Thoracic aorta (tissue), 2 donors: ENCODE results near the gene ZNF133. TPM values are rescaled to one million over a fixed set of nuclear protein-coding genes. Genes with fewer than 3 reads are reported as not detected.

Experiments
- ATAC-seq: fragments of 150-250 bp; one replicate; pipeline ENCODE4 v1.8.0; 2017; ENCODE audit warnings: low read depth; ENCODE audit not compliant: insufficient number of reproducible peaks, low FRiP score
- DNase-seq: peaks from one replicate; pipeline ENCODE4 v3.0.0-alpha.2; 2020; ENCODE audit warnings: low spot score
- H3K27ac ChIP-seq, 2 donors: fragments of 200-600 bp; sonication (generic); 1 replicate in 1 of 2; 2 replicates in 1 of 2; pipeline ENCODE4 v1.5.1; 2016; ENCODE audit warnings: mild to moderate bottlenecking in 2 of 2, moderate library complexity in 2 of 2
- H3K27me3 ChIP-seq: fragments of 200-600 bp; sonication (generic); replicated peaks from 2 replicates; pipeline ENCODE4 v1.6.0; 2016; ENCODE audit warnings: mild to moderate bottlenecking; ENCODE audit not compliant: insufficient read depth
- H3K36me3 ChIP-seq: fragments of 200-600 bp; sonication (generic); one replicate; pipeline ENCODE4 v1.5.1; 2016
- H3K4me1 ChIP-seq, 2 donors: fragments of 200-600 bp; sonication (generic); 1 replicate in 1 of 2; 2 replicates in 1 of 2; pipeline versions ENCODE4 v1.5.1 to v1.6.0; 2016; ENCODE audit warnings: low read depth in 2 of 2, mild to moderate bottlenecking in 1 of 2; ENCODE audit not compliant: control insufficient read depth in 1 of 2
- H3K4me3 ChIP-seq: fragments of 200-600 bp; sonication (generic); 2 replicates; pipeline ENCODE4 v1.5.1; 2016; ENCODE audit warnings: mild to moderate bottlenecking
- H3K9me3 ChIP-seq: fragments of 200-600 bp; sonication (generic); 2 replicates; pipeline ENCODE4 v1.5.1; 2016
- total RNA-seq, 2 donors: library from RNA; depleted of rRNA; stranded (reverse); fragments of >200 nt; gene quantifications; one replicate each; pipeline versions ENCODE4 v1.1.0 to v1.2.3, GENCODE V29; 2016
- TF ChIP-seq, protein P1 (sequence below): fragments of 200-600 bp; sonication (generic); IDR thresholded peaks from one replicate; pipeline ENCODE4 v1.5.1; 2019; ENCODE audit warnings: antibody characterized with exemption

Gene ZNF133
- total RNA-seq, 2 donors from 2014 or later, result 9.1 to 13.7 TPM

GRCh38 chr20:18259730-18260129 is 28.6 kb upstream of the ZNF133 start:
- Histone ChIP-seq H3K27me3 (no peaks in the 10 kb centered on the region), H3K4me1 (no peaks in the 10 kb centered on the region), H3K4me3 (no peak overlapping the region), H3K9me3 (no peaks in the 10 kb centered on the region), H3K27ac (no peak overlapping the region), H3K36me3 (no peaks in the 10 kb centered on the region)
- no peak for DNase-seq
- ATAC-seq, result no peak
- TF ChIP-seq, protein P1, sequence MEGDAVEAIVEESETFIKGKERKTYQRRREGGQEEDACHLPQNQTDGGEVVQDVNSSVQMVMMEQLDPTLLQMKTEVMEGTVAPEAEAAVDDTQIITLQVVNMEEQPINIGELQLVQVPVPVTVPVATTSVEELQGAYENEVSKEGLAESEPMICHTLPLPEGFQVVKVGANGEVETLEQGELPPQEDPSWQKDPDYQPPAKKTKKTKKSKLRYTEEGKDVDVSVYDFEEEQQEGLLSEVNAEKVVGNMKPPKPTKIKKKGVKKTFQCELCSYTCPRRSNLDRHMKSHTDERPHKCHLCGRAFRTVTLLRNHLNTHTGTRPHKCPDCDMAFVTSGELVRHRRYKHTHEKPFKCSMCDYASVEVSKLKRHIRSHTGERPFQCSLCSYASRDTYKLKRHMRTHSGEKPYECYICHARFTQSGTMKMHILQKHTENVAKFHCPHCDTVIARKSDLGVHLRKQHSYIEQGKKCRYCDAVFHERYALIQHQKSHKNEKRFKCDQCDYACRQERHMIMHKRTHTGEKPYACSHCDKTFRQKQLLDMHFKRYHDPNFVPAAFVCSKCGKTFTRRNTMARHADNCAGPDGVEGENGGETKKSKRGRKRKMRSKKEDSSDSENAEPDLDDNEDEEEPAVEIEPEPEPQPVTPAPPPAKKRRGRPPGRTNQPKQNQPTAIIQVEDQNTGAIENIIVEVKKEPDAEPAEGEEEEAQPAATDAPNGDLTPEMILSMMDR, result no peak

- H3K9me3 ChIP-seq, result no peaks in the 10 kb centered on the region
- no peak overlapping the region for H3K27ac ChIP-seq
- ATAC-seq, result no peak
Measured at GRCh38 chr20:18263723-18264122, 24.6 kb upstream of the ZNF133 start.

DNA sequence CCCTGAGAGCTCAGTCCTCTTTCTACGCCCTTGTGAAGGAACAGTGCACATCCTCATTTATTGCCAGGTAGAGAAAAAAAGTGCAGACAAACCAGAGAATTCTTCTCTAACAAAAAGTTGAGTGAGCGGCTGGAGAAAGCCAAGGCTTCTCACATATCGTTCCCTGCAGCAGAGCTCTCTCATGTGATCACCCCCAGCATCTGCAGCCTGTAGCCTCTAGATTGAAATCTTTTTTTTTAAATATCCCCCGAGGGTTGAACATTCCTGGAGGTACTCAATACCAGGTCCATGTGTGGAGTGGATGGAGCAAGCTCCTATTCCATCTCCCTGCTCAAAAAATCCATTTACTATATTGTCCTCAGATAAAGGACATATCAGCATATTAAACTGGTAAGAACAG is 22.9 kb upstream of the ZNF133 start:
- Histone ChIP-seq H3K4me1 (no peaks in the 10 kb centered on the region), H3K27ac (no peak overlapping the region), H3K4me3 (no peak overlapping the region), H3K27me3 (no peaks in the 10 kb centered on the region), H3K36me3 (no peaks in the 10 kb centered on the region), H3K9me3 (no peaks in the 10 kb centered on the region)
- TF ChIP-seq, protein P1, result no peak
- ATAC-seq (no peak), DNase-seq (no peak)

More at GRCh38 chr20:18263723-18264122, 24.6 kb upstream of the ZNF133 start:
- Histone ChIP-seq H3K27me3 (no peaks in the 10 kb centered on the region), H3K4me3 (no peak overlapping the region), H3K36me3 (no peaks in the 10 kb centered on the region), H3K4me1 (no peaks in the 10 kb centered on the region)
- DNase-seq, result no peak
- TF ChIP-seq, protein P1, result no peak

DNA sequence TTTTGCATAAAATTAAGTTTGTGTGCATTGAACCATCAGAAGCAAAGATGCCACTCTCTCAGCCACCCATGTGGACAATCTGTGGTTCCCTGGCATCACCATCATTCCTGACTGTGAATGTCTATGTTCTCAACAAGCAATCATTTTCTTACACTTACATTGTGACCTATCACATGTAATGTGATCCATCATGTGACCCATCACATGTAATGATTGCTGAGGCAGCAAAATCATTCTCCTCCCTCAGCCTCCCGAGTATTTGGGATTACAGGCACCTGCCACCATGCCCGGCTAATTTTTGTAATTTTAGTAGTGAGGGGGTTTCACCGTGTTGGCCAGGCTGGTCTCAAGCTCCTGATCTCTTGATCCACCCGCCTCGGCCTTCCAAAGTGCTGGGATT is 22.0 kb upstream of the ZNF133 start:
- Histone ChIP-seq H3K36me3 (no peaks in the 10 kb centered on the region), H3K4me3 (no peak overlapping the region), H3K4me1 (no peaks in the 10 kb centered on the region), H3K9me3 (no peaks in the 10 kb centered on the region), H3K27ac (no peak overlapping the region), H3K27me3 (no peaks in the 10 kb centered on the region)
- TF ChIP-seq, protein P1, result no peak
- ATAC-seq (no peak), DNase-seq (no peak)

- TF ChIP-seq, protein P1, result no peak
- no peak overlapping the region for H3K27ac ChIP-seq
- H3K4me1 ChIP-seq, result no peaks in the 10 kb centered on the region
- no peaks in the 10 kb centered on the region for H3K36me3 ChIP-seq
- H3K9me3 ChIP-seq, result no peaks in the 10 kb centered on the region
- no peaks in the 10 kb centered on the region for H3K27me3 ChIP-seq
- no peak overlapping the region for H3K4me3 ChIP-seq
- DNase-seq (no peak), ATAC-seq (no peak)
Measured at GRCh38 chr20:18267815-18268214, 20.5 kb upstream of the ZNF133 start.
